Loucy (cell line): Measurements from ENCODE around the gene CTNNBL1.

Experiments
- EZH2phosphoT487 ChIP-seq: fragments of 200-600 bp; IDR thresholded peaks from 2 replicates; pipeline ENCODE4 v1.6.1; 2018; ENCODE audit warnings: antibody characterized with exemption, mild to moderate bottlenecking, moderate library complexity, borderline replicate concordance
- TF ChIP-seq, protein P1 (sequence below): fragments of 200-600 bp; sonication (generic); conservative IDR thresholded peaks from 2 replicates; pipeline ENCODE4 v1.5.1; 2014; ENCODE audit warnings: mild to moderate bottlenecking, antibody characterized with exemption, low read length

DNA sequence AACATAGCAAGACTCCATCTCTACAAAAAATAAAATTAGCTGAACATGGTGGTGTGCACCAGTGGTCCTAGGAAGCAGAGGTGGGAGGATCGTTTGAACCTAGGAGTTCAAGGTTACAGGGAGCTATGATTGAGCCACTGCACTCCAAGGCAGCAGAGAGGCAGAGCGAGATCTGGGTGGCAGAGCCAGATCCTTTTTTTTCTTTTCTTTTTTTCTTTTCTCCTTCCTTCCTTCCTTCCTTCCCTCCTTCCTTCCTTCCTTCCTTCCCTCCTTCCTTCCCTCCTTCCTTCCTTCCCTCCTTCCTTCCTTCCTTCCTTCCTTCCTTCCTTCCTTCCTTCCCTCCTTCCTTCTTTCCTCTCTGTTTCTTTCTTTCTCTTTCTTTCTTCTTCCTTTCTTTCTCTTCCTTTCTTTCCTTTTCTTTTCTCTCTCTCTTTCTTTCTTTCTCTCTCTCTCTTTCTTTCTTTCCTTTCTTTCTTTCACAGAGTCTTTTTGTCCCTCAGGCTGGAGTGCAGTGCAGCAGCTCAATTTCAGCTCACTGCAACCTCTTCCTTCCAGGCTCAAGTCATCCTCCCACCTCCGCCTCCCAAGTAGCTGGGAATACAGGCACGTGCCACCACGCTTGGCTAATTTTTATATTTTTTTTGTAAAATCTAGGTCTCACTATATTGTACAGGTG is 199.9 kb downstream of the CTNNBL1 start:
- TF ChIP-seq, protein P1, sequence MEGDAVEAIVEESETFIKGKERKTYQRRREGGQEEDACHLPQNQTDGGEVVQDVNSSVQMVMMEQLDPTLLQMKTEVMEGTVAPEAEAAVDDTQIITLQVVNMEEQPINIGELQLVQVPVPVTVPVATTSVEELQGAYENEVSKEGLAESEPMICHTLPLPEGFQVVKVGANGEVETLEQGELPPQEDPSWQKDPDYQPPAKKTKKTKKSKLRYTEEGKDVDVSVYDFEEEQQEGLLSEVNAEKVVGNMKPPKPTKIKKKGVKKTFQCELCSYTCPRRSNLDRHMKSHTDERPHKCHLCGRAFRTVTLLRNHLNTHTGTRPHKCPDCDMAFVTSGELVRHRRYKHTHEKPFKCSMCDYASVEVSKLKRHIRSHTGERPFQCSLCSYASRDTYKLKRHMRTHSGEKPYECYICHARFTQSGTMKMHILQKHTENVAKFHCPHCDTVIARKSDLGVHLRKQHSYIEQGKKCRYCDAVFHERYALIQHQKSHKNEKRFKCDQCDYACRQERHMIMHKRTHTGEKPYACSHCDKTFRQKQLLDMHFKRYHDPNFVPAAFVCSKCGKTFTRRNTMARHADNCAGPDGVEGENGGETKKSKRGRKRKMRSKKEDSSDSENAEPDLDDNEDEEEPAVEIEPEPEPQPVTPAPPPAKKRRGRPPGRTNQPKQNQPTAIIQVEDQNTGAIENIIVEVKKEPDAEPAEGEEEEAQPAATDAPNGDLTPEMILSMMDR, result no peak
- TF ChIP-seq EZH2phosphoT487, result no peak
